Right atrium auricular region (tissue), 2 donors: ENCODE data around the gene ACSBG1. TPM values are rescaled to one million over a fixed set of nuclear protein-coding genes. Genes with fewer than 3 reads are reported as not detected.

Experiments used
- DNase-seq: peaks from one replicate; pipeline ENCODE4 v3.0.0-alpha.2; 2019; ENCODE audit warnings: low spot score
- H3K27ac ChIP-seq, 2 donors: fragments of 200-600 bp; sonication (generic); 1 replicate in 1 of 2; 2 replicates in 1 of 2; pipeline ENCODE4 v1.5.1; 2016 to 2019
- H3K27me3 ChIP-seq, 2 donors: fragments of 200-600 bp; sonication (generic); one replicate each; pipeline versions ENCODE4 v1.5.1 to v1.6.0; 2017 to 2019
- H3K36me3 ChIP-seq: fragments of 200-600 bp; sonication (generic); one replicate; pipeline ENCODE4 v1.5.1; 2016
- H3K4me1 ChIP-seq, 2 donors: fragments of 200-600 bp; sonication (generic); one replicate each; pipeline versions ENCODE4 v1.5.1 to v1.6.0; 2017 to 2019
- H3K4me3 ChIP-seq, 2 donors: fragments of 200-600 bp; sonication (generic); 1 replicate in 1 of 2; 2 replicates in 1 of 2; pipeline ENCODE4 v1.5.1; 2017 to 2019; ENCODE audit warnings: mild to moderate bottlenecking in 1 of 2, moderate library complexity in 1 of 2
- H3K9me3 ChIP-seq, 2 donors: fragments of 200-600 bp; sonication (generic); one replicate each; pipeline ENCODE4 v1.5.1; 2019
- CTCF ChIP-seq, 2 donors: fragments of 200-600 bp; sonication (generic); IDR thresholded peaks; one replicate each; pipeline ENCODE4 v1.5.1; 2019; ENCODE audit warnings: antibody characterized with exemption in 2 of 2
- total RNA-seq, 2 donors: library from RNA; depleted of rRNA; stranded (reverse); fragments of >200 nt; gene quantifications; one replicate each; pipeline ENCODE4 v1.1.0, GENCODE V29; 2016

Gene ACSBG1
- total RNA-seq, 2 donors from 2014 or later = not detected

- no peak overlapping the region for H3K4me3 ChIP-seq
- no peaks in the 10 kb centered on the region for H3K9me3 ChIP-seq
- no peaks in the 10 kb centered on the region for H3K36me3 ChIP-seq
- no peak for DNase-seq
- H3K27ac ChIP-seq = peak overlapping the region in 1 of 2 donors; percentile 41
- H3K4me1 ChIP-seq = no peaks in the 10 kb centered on the region
- no peak for TF ChIP-seq CTCF (IDR thresholded peaks at IDR 0.05)
- no peaks in the 10 kb centered on the region for H3K27me3 ChIP-seq
Observed at GRCh38 chr15:78120523-78120922, 113.8 kb downstream of the ACSBG1 start.

Other genes with a start within 250 kb of the ACSBG1 start
- gene TBC1D2B, start 156.9 kb downstream of the ACSBG1 start, total RNA-seq = 10 to 100 TPM; 12.5 to 27.7 TPM
- gene SH2D7, start 142.0 kb downstream of the ACSBG1 start, total RNA-seq = not detected
- 10 to 100 TPM; 37.2 to 38.6 TPM for gene CIB2, start 103.1 kb downstream of the ACSBG1 start, total RNA-seq
- 100 to 1,000 TPM; 188 to 352 TPM for gene IDH3A, start 85.2 kb downstream of the ACSBG1 start, total RNA-seq
- 10 to 100 TPM; 70.0 to 78.0 TPM for gene DNAJA4, start 30.0 kb upstream of the ACSBG1 start, total RNA-seq
- 10 to 100 TPM; 29.8 to 38.6 TPM for gene SKIC8, start 65.0 kb upstream of the ACSBG1 start, total RNA-seq
- gene CRABP1, start 105.8 kb upstream of the ACSBG1 start, total RNA-seq = not detected
- gene IREB2, start 203.7 kb upstream of the ACSBG1 start, total RNA-seq = 10 to 100 TPM; 14.5 to 16.3 TPM